GM10248 (cell line): Measurements from ENCODE around the gene TMEM164.
"Not testable (repeated sequence)": the region's sequence is repeated elsewhere in the genome, so short reads cannot be mapped to it uniquely, and the experiment has no call there.

Source experiments
- CTCF ChIA-PET: fragments of 300-600 bp; sonication (Branson Sonifier 250); formaldehyde crosslinking; extraction: SDS; loops from one replicate; lab custom pipeline; 2021; ENCODE audit warnings: antibody characterized with exemption; lab: Yijun Ruan, JAX
- POLR2A ChIA-PET: fragments of 350-650 bp; sonication (Branson Sonifier 250); formaldehyde crosslinking; extraction: SDS; loops from one replicate; lab custom pipeline; 2020; ENCODE audit warnings: antibody characterized with exemption; lab: Yijun Ruan, JAX
- DNase-seq: peaks from one replicate; pipeline ENCODE4 v3.0.0; 2012; ENCODE audit errors: extremely low spot score
- CTCF ChIP-seq: IDR thresholded peaks from 2 replicates; pipeline ENCODE4 v1.5.1; 2012; ENCODE audit warnings: mild to moderate bottlenecking, low read depth; ENCODE audit errors: extremely low read depth, missing control alignments, control extremely low read depth

The TMEM164 gene

GRCh38 chrX:110146521-110146920, 143.6 kb downstream of the TMEM164 start:
- POLR2A ChIA-PET: no interaction called here
- CTCF ChIA-PET: interaction anchor here (0.6 to 9.3 kb wide), 56 partner anchors 11 to 673 kb away, joined by 3 to 135 read pairs (median 4); no protein-coding TSS in a partner anchor

GRCh38 chrX:110153244-110153643, 150.3 kb downstream of the TMEM164 start:
- DNase-seq: no peak
- POLR2A ChIA-PET: no interaction called here
- CTCF ChIA-PET: interaction anchor here (1.0 to 22.4 kb wide), 2 partner anchors 17 to 261 kb away, joined by 4 to 450 read pairs; no protein-coding TSS in a partner anchor
- TF ChIP-seq CTCF: no peak

More at GRCh38 chrX:110146521-110146920, 143.6 kb downstream of the TMEM164 start:
- peak; percentile 60 for TF ChIP-seq CTCF
- DNase-seq: peak; percentile 45

GRCh38 chrX:110153896-110154295, 151.0 kb downstream of the TMEM164 start:
- DNase-seq: no peak
- ChIA-PET POLR2A (no interaction called here), CTCF (interaction anchor here (8.6 to 22.4 kb wide), 2 partner anchors 8 to 260 kb away, joined by 132 to 450 read pairs; no protein-coding TSS in a partner anchor)
- no peak for TF ChIP-seq CTCF

- CTCF ChIA-PET: interaction anchor here (8.6 to 22.4 kb wide), 2 partner anchors 8 to 260 kb away, joined by 132 to 450 read pairs; no protein-coding TSS in a partner anchor
- DNase-seq, POLR2A ChIA-PET: not testable (repeated sequence)
Observed at GRCh38 chrX:110154328-110154727, 151.4 kb downstream of the TMEM164 start.

GRCh38 chrX:110155759-110156158, 152.8 kb downstream of the TMEM164 start:
- no peak for TF ChIP-seq CTCF
- ChIA-PET POLR2A (no interaction called here), CTCF (interaction anchor here (1.0 to 22.4 kb wide), 7 partner anchors 10 to 259 kb away, joined by 3 to 450 read pairs (median 5); no protein-coding TSS in a partner anchor)
- DNase-seq: no peak

GRCh38 chrX:110156167-110156754, 153.3 kb downstream of the TMEM164 start:
- TF ChIP-seq CTCF: peak; percentile 9
- CTCF ChIA-PET: interaction anchor here (1.0 to 22.4 kb wide), 10 partner anchors 10 to 258 kb away, joined by 3 to 450 read pairs (median 4); no protein-coding TSS in a partner anchor
- no peak for DNase-seq
- POLR2A ChIA-PET: no interaction called here

- DNase-seq: no peak
- ChIA-PET POLR2A (no interaction called here), CTCF (interaction anchor here (1.0 to 22.4 kb wide), 6 partner anchors 11 to 266 kb away, joined by 3 to 450 read pairs (median 3); no protein-coding TSS in a partner anchor)
- no peak for TF ChIP-seq CTCF
Observed at GRCh38 chrX:110157444-110157843, 154.5 kb downstream of the TMEM164 start.
